SK-N-MC (cell line): ENCODE results near the gene ASTL.
"Not testable (repeated sequence)": the region's sequence is repeated elsewhere in the genome, so short reads cannot be mapped to it uniquely, and the experiment has no call there.

Source experiments
- DNase-seq: peaks from one replicate; pipeline ENCODE4 v3.0.0-alpha.2; 2011; ENCODE audit warnings: low read depth, low spot score
- H3K27ac ChIP-seq: fragments of 200-600 bp; sonication (generic); 2 replicates; pipeline ENCODE4 v1.5.1; 2016; ENCODE audit warnings: mixed run types
- H3K36me3 ChIP-seq: fragments of 200-600 bp; sonication (generic); 2 replicates; pipeline ENCODE4 v1.6.1; 2017; ENCODE audit warnings: antibody characterized with exemption, low read length, mixed read lengths; ENCODE audit not compliant: insufficient read depth
- H3K4me3 ChIP-seq: fragments of 200-600 bp; sonication (generic); 2 replicates; pipeline ENCODE4 v1.5.1; 2016
- H3K9ac ChIP-seq: fragments of 200-600 bp; sonication (generic); 2 replicates; pipeline ENCODE4 v1.8.0; 2017; ENCODE audit warnings: mixed run types, mixed read lengths; ENCODE audit not compliant: insufficient read length
- H3K9me3 ChIP-seq: fragments of 200-600 bp; sonication (generic); 2 replicates; pipeline ENCODE4 v1.6.1; 2017; ENCODE audit warnings: low read depth, mild to moderate bottlenecking, antibody characterized with exemption, low read length, moderate library complexity, mixed read lengths
- EZH2 ChIP-seq: fragments of 200-600 bp; sonication (generic); IDR thresholded peaks from one replicate; pipeline ENCODE4 v1.6.1; 2017; ENCODE audit warnings: antibody characterized with exemption
- FOXP2 ChIP-seq: optimal IDR thresholded peaks from 2 replicates; pipeline ENCODE3; 2011; ENCODE audit warnings: mild to moderate bottlenecking, moderate library complexity; ENCODE audit not compliant: insufficient read depth; ENCODE audit errors: extremely low read length, control extremely low read depth
- POLR2AphosphoS5 ChIP-seq: IDR thresholded peaks from 2 replicates; pipeline ENCODE4 v1.6.1; 2012; ENCODE audit warnings: mild to moderate bottlenecking, low read depth, low read length, borderline replicate concordance

Gene ASTL

GRCh38 chr2:96143848-96144480 lies 5.7 kb upstream of the ASTL start:
- TF ChIP-seq EZH2 (no peak), FOXP2 (no peak), POLR2AphosphoS5 (no peak)
- no peak overlapping the region for H3K9ac ChIP-seq
- no peak for DNase-seq
- no peak overlapping the region for H3K4me3 ChIP-seq
- H3K27ac ChIP-seq, result no peak overlapping the region
- H3K9me3 ChIP-seq, result no peaks in the 10 kb centered on the region
- H3K36me3 ChIP-seq, result no peaks in the 10 kb centered on the region

- H3K9ac ChIP-seq, result no peak overlapping the region
Observed at GRCh38 chr2:96143231-96143847, 5.0 kb upstream of the ASTL start.

GRCh38 chr2:96142217-96143113 lies 4.2 kb upstream of the ASTL start:
- no peak for TF ChIP-seq FOXP2
- TF ChIP-seq POLR2AphosphoS5, result no peak
- no peak for TF ChIP-seq EZH2
- Histone ChIP-seq H3K9me3 (no peaks in the 10 kb centered on the region), H3K4me3 (no peak overlapping the region), H3K9ac (no peak overlapping the region), H3K36me3 (no peaks in the 10 kb centered on the region), H3K27ac (no peak overlapping the region)
- no peak for DNase-seq

More at GRCh38 chr2:96143231-96143847, 5.0 kb upstream of the ASTL start:
- H3K4me3 ChIP-seq, result no peak overlapping the region
- H3K9me3 ChIP-seq, result no peaks in the 10 kb centered on the region
- H3K36me3 ChIP-seq, result no peaks in the 10 kb centered on the region
- TF ChIP-seq FOXP2, result no peak
- TF ChIP-seq POLR2AphosphoS5, result no peak
- no peak for TF ChIP-seq EZH2
- DNase-seq, result no peak
- H3K27ac ChIP-seq, result no peak overlapping the region

- H3K36me3 ChIP-seq, H3K4me3 ChIP-seq, H3K27ac ChIP-seq, DNase-seq, H3K9ac ChIP-seq, H3K9me3 ChIP-seq: not testable (repeated sequence)
Observed at GRCh38 chr2:96141624-96141967, 3.3 kb upstream of the ASTL start.

GRCh38 chr2:96140941-96141623 lies 2.8 kb upstream of the ASTL start:
- H3K9me3 ChIP-seq, result no peaks in the 10 kb centered on the region
- H3K4me3 ChIP-seq, result no peak overlapping the region
- no peak for TF ChIP-seq EZH2
- no peak for TF ChIP-seq POLR2AphosphoS5
- TF ChIP-seq FOXP2, result no peak
- H3K9ac ChIP-seq, result no peak overlapping the region
- no peak for DNase-seq
- no peaks in the 10 kb centered on the region for H3K36me3 ChIP-seq
- H3K27ac ChIP-seq, result no peak overlapping the region

GRCh38 chr2:96139181-96139758 lies 968 bp upstream of the ASTL start:
- H3K36me3 ChIP-seq, result no peaks in the 10 kb centered on the region
- H3K27ac ChIP-seq, result no peak overlapping the region
- H3K9me3 ChIP-seq, result no peaks in the 10 kb centered on the region
- no peak overlapping the region for H3K9ac ChIP-seq
- DNase-seq, result no peak
- H3K4me3 ChIP-seq, result no peak overlapping the region
- TF ChIP-seq EZH2 (no peak), POLR2AphosphoS5 (no peak), FOXP2 (no peak)

GRCh38 chr2:96137321-96138178 lies 752 bp downstream of the ASTL start:
- Histone ChIP-seq H3K9me3 (no peaks in the 10 kb centered on the region), H3K9ac (no peak overlapping the region), H3K27ac (no peak overlapping the region), H3K36me3 (no peaks in the 10 kb centered on the region), H3K4me3 (no peak overlapping the region)
- TF ChIP-seq FOXP2 (no peak), POLR2AphosphoS5 (no peak), EZH2 (no peak)
- no peak for DNase-seq
